ENCODE measurements around the gene MAFG. TPM values are rescaled to one million over a fixed set of nuclear protein-coding genes. Genes with fewer than 3 reads are reported as not detected.

The MAFG gene
- total and polyA plus RNA-seq, 2 of the 13 experiments (the other 11 are each of a cell fraction or from before 2014, with no cell fraction given) = 14.5 to 20.0 TPM

DNA sequence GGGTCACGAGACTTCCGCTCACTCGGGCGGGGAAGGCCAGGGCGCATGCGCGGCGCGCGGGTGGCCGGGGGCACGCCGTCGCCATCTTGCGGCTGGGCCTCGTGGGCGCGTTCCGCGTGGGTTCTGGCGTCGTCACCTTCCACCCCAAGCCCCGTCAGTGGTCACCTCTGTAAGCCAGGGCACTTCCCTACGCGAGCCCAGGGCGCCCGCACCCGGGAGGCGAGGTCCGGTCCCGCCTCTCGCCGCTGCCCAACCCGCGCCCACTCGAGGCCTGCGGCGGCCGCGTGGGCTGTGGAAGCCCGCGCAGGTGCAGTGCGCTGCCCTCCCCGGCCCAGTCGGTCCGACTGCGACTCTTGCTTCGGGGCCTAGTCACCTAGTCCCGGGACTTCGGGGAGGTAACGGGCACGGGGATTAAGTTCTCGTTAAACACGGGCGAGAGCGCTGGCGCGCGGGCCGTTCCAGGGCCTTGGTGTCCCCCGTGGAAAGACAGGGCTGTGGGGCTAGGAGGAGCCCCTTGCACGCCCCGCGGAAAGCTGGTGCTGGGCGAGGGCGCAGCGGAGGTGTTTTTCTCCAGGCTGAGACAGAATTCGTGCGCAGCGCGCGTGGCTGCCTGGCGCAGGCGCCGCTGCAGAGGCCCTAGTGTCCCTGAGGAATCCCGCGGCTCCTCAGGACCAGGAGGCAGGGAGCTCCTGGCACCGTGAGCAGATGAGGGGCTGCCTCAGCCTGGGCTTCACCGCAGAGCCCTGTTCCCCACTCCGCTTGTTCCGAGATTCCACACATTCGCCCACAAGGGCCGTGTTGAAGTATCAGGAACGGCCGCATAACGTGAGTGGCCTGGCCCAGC lies 55.9 kb downstream of the MAFG start (continued):
- TF ChIP-seq, protein P1, sequence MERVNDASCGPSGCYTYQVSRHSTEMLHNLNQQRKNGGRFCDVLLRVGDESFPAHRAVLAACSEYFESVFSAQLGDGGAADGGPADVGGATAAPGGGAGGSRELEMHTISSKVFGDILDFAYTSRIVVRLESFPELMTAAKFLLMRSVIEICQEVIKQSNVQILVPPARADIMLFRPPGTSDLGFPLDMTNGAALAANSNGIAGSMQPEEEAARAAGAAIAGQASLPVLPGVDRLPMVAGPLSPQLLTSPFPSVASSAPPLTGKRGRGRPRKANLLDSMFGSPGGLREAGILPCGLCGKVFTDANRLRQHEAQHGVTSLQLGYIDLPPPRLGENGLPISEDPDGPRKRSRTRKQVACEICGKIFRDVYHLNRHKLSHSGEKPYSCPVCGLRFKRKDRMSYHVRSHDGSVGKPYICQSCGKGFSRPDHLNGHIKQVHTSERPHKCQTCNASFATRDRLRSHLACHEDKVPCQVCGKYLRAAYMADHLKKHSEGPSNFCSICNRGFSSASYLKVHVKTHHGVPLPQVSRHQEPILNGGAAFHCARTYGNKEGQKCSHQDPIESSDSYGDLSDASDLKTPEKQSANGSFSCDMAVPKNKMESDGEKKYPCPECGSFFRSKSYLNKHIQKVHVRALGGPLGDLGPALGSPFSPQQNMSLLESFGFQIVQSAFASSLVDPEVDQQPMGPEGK (CRISPR knock-in tag; IDR thresholded peaks at IDR 0.05) = peak; percentile 89; the same call in 1 of the 2 replicates
- TF ChIP-seq, protein P2, sequence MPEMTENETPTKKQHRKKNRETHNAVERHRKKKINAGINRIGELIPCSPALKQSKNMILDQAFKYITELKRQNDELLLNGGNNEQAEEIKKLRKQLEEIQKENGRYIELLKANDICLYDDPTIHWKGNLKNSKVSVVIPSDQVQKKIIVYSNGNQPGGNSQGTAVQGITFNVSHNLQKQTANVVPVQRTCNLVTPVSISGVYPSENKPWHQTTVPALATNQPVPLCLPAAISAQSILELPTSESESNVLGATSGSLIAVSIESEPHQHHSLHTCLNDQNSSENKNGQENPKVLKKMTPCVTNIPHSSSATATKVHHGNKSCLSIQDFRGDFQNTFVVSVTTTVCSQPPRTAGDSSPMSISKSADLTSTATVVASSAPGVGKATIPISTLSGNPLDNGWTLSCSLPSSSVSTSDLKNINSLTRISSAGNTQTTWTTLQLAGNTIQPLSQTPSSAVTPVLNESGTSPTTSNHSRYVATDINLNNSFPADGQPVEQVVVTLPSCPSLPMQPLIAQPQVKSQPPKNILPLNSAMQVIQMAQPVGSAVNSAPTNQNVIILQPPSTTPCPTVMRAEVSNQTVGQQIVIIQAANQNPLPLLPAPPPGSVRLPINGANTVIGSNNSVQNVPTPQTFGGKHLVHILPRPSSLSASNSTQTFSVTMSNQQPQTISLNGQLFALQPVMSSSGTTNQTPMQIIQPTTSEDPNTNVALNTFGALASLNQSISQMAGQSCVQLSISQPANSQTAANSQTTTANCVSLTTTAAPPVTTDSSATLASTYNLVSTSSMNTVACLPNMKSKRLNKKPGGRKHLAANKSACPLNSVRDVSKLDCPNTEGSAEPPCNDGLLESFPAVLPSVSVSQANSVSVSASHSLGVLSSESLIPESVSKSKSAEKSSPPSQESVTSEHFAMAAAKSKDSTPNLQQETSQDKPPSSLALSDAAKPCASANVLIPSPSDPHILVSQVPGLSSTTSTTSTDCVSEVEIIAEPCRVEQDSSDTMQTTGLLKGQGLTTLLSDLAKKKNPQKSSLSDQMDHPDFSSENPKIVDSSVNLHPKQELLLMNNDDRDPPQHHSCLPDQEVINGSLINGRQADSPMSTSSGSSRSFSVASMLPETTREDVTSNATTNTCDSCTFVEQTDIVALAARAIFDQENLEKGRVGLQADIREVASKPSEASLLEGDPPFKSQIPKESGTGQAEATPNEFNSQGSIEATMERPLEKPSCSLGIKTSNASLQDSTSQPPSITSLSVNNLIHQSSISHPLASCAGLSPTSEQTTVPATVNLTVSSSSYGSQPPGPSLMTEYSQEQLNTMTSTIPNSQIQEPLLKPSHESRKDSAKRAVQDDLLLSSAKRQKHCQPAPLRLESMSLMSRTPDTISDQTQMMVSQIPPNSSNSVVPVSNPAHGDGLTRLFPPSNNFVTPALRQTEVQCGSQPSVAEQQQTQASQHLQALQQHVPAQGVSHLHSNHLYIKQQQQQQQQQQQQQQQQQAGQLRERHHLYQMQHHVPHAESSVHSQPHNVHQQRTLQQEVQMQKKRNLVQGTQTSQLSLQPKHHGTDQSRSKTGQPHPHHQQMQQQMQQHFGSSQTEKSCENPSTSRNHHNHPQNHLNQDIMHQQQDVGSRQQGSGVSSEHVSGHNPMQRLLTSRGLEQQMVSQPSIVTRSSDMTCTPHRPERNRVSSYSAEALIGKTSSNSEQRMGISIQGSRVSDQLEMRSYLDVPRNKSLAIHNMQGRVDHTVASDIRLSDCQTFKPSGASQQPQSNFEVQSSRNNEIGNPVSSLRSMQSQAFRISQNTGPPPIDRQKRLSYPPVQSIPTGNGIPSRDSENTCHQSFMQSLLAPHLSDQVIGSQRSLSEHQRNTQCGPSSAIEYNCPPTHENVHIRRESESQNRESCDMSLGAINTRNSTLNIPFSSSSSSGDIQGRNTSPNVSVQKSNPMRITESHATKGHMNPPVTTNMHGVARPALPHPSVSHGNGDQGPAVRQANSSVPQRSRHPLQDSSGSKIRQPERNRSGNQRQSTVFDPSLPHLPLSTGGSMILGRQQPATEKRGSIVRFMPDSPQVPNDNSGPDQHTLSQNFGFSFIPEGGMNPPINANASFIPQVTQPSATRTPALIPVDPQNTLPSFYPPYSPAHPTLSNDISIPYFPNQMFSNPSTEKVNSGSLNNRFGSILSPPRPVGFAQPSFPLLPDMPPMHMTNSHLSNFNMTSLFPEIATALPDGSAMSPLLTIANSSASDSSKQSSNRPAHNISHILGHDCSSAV (CRISPR knock-in tag; IDR thresholded peaks at IDR 0.05; ENCODE audit: borderline replicate concordance) = no peak
- TF ChIP-seq ZNF800 (CRISPR knock-in tag; IDR thresholded peaks at IDR 0.05) (peak; percentile 77), TBL1XR1 (IDR thresholded peaks at IDR 0.05; ENCODE audit: borderline replicate concordance, low read length, partially characterized antibody) (no peak), NFE2 (CRISPR knock-in tag; IDR thresholded peaks at IDR 0.05) (no peak), TRIM24 (CRISPR knock-in tag; IDR thresholded peaks at IDR 0.05) (no peak), NCOA5 (CRISPR knock-in tag; IDR thresholded peaks at IDR 0.05) (no peak)
- TF ChIP-seq, protein P3, sequence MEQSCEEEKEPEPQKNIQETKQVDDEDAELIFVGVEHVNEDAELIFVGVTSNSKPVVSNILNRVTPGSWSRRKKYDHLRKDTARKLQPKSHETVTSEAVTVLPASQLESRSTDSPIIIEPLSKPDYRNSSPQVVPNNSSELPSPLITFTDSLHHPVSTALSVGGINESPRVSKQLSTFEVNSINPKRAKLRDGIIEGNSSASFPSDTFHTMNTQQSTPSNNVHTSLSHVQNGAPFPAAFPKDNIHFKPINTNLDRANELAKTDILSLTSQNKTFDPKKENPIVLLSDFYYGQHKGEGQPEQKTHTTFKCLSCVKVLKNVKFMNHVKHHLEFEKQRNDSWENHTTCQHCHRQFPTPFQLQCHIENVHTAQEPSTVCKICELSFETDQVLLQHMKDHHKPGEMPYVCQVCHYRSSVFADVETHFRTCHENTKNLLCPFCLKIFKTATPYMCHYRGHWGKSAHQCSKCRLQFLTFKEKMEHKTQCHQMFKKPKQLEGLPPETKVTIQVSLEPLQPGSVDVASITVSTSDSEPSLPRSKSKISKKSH (CRISPR knock-in tag; IDR thresholded peaks at IDR 0.05; ENCODE audit: borderline replicate concordance) = peak; percentile 96

Measured in HepG2 (cell line).